A673 (cell line): ENCODE results near the gene RBCK1.

Experiments used
- CTCF ChIP-seq: fragments of 300-800, 200-600 bp; sonication (generic); conservative IDR thresholded peaks from 2 replicates; pipeline ENCODE4 v1.5.1; 2017; ENCODE audit warnings: low read depth, mild to moderate bottlenecking, antibody characterized with exemption, low read length, moderate library complexity, mixed read lengths
- EZH2 ChIP-seq: fragments of 200-600 bp; sonication (generic); IDR thresholded peaks from 2 replicates; pipeline ENCODE4 v1.6.1; 2017; ENCODE audit warnings: borderline replicate concordance, low read depth, mild to moderate bottlenecking, mixed read lengths, antibody characterized with exemption, low read length; ENCODE audit not compliant: poor library complexity, severe bottlenecking

- TF ChIP-seq CTCF (no peak), EZH2 (no peak)
These were observed 36.8 kb downstream of the RBCK1 start for GRCh38 chr20:444862-445426.
